ENCODE data around the gene IL2RA. TPM values are rescaled to one million over a fixed set of nuclear protein-coding genes. Genes with fewer than 3 reads are reported as not detected.
"Not testable (repeated sequence)": the region's sequence is repeated elsewhere in the genome, so short reads cannot be mapped to it uniquely, and the experiment has no call there.

The IL2RA gene
- total and polyA plus RNA-seq, 4 donors = 0.33 to 4.2 (median 3.3) TPM

- ATAC-seq (ENCODE audit: low FRiP score) = peak; percentile 72
- no peak for DNase-seq
- H3K36me3 ChIP-seq (ENCODE audit: control insufficient read depth in 1 of 2, insufficient read depth in 2 of 2, low read length in 1 of 2) = no peaks in the 10 kb centered on the region
- no peaks in the 10 kb centered on the region for H3K4me1 ChIP-seq (ENCODE audit: control insufficient read depth in 1 of 2, insufficient read depth in 2 of 2, low read length in 2 of 2)
- intact Hi-C loops (cut with DNase I) = no loop called here
- no peaks in the 10 kb centered on the region for H3K27me3 ChIP-seq (ENCODE audit: control insufficient read depth in 1 of 2, insufficient read depth in 2 of 2, low read length in 1 of 2)
- H3K27ac ChIP-seq (ENCODE audit: low read depth in 1 of 2, low read length in 2 of 2) = no peak overlapping the region
- H3K9me3 ChIP-seq (ENCODE audit: control insufficient read depth, low read length) = no peaks in the 10 kb centered on the region
- no peak overlapping the region for H3K4me3 ChIP-seq (ENCODE audit: low read length in 2 of 2)
- 81% methylated on average over 4 of the region's 4 CpGs for WGBS, 2 donors
Observed at GRCh38 chr10:6065835-6066234, 3.7 kb upstream of the IL2RA start.

DNA sequence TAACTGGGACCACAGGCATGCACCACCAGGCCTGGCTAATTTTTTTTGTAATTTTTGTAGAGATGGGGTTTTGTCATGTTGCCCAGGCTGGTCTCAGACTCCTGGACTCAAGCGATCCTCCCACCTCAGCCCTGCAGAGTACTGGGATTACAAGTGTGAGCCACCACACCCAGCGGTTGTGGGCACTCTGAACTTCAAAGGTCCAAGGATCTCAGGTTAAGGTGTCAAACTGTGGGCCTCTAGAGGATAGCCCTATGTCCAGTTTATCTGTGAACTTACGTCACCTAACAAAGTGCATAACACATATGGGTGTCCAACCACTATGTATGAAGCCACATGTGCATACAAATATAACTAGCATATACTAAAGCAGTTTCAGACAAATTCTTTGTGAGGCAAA is 3.2 kb upstream of the IL2RA start:
- no peaks in the 10 kb centered on the region for H3K27me3 ChIP-seq (ENCODE audit: control insufficient read depth in 1 of 2, insufficient read depth in 2 of 2, low read length in 1 of 2)
- WGBS, 2 donors = 87 to 90% methylated on average over 3 of the region's 3 CpGs
- DNase-seq = no peak
- no peak overlapping the region for H3K4me3 ChIP-seq (ENCODE audit: low read length in 2 of 2)
- H3K9me3 ChIP-seq (ENCODE audit: control insufficient read depth, low read length) = no peaks in the 10 kb centered on the region
- no peak for ATAC-seq (ENCODE audit: low FRiP score)
- no peaks in the 10 kb centered on the region for H3K36me3 ChIP-seq (ENCODE audit: control insufficient read depth in 1 of 2, insufficient read depth in 2 of 2, low read length in 1 of 2)
- H3K4me1 ChIP-seq (ENCODE audit: control insufficient read depth in 1 of 2, insufficient read depth in 2 of 2, low read length in 2 of 2) = no peaks in the 10 kb centered on the region
- intact Hi-C loops (cut with DNase I) = no loop called here
- H3K27ac ChIP-seq (ENCODE audit: low read depth in 1 of 2, low read length in 2 of 2) = no peak overlapping the region

DNA sequence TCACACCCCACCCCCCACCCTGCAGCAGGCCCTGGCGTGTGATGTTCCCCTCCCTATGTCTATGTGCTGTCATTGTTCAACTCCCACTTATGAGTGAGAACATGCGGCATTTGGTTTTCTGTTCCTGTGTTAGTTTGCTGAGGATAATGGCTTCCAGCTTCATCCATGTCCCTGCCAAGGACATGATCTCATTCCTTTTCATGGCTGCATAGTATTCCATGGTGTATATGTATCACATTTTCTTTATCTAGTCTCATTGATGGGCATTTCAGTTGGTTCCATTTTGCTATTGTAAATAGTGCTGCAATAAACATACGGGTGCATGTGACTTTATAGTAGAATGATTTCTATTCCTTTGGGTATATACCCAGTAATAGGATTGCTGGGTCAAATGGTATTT is 2.6 kb upstream of the IL2RA start:
- intact Hi-C loops (cut with DNase I); DNase-seq; H3K4me1 ChIP-seq (ENCODE audit: control insufficient read depth in 1 of 2, insufficient read depth in 2 of 2, low read length in 2 of 2); H3K36me3 ChIP-seq (ENCODE audit: control insufficient read depth in 1 of 2, insufficient read depth in 2 of 2, low read length in 1 of 2); H3K27ac ChIP-seq (ENCODE audit: low read depth in 1 of 2, low read length in 2 of 2); H3K4me3 ChIP-seq (ENCODE audit: low read length in 2 of 2); ATAC-seq (ENCODE audit: low FRiP score); H3K27me3 ChIP-seq (ENCODE audit: control insufficient read depth in 1 of 2, insufficient read depth in 2 of 2, low read length in 1 of 2); H3K9me3 ChIP-seq (ENCODE audit: control insufficient read depth, low read length): not testable (repeated sequence)
- WGBS, 2 donors = 92 to 94% methylated on average over 3 of the region's 3 CpGs

DNA sequence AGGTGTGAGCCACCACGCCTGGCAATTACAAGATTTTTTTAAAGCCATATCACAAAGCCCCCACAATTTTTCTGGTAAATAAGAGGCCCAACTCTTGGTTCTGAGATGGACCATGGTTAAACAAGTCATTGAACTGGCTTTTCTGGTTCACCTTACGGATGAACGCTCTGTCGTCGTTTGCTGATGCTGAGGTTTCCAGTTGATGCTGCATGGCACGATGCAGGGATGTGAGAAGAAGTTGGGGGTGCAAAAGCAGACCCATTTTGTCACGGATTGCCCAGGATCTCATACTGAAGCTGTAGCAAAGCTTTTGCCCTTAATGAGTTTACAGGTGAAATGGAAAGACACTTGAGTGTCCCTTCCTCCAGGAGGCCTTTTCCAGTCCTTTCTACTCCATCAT is 2.0 kb upstream of the IL2RA start:
- no peak overlapping the region for H3K27ac ChIP-seq (ENCODE audit: low read depth in 1 of 2, low read length in 2 of 2)
- no peaks in the 10 kb centered on the region for H3K9me3 ChIP-seq (ENCODE audit: control insufficient read depth, low read length)
- ATAC-seq (ENCODE audit: low FRiP score) = no peak
- H3K4me3 ChIP-seq (ENCODE audit: low read length in 2 of 2) = no peak overlapping the region
- 92% methylated on average over 7 of the region's 7 CpGs for WGBS, 2 donors
- H3K4me1 ChIP-seq (ENCODE audit: control insufficient read depth in 1 of 2, insufficient read depth in 2 of 2, low read length in 2 of 2) = no peaks in the 10 kb centered on the region
- no peaks in the 10 kb centered on the region for H3K27me3 ChIP-seq (ENCODE audit: control insufficient read depth in 1 of 2, insufficient read depth in 2 of 2, low read length in 1 of 2)
- DNase-seq = no peak
- intact Hi-C loops (cut with DNase I) = no loop called here
- no peaks in the 10 kb centered on the region for H3K36me3 ChIP-seq (ENCODE audit: control insufficient read depth in 1 of 2, insufficient read depth in 2 of 2, low read length in 1 of 2)

DNA sequence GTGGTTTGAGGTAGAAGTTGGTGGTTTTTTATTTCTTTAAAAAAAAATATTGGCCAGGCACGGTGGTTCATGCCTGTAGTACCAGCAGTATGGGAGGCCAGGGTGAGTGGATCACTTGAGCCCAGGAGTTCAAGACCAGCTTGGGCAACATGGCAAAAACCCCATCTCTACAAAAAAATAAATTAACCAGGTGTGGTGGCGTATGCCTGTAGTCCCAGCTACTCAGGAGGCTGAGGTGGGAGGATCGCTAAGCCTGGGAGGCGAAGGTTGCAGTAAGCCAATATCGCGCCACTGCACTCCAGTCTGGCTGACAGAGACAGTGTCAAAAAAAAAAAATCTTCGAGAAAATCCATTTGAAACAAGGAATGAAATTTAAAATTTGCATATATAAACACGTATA is 1.1 kb downstream of the IL2RA start:
- 89% methylated on average over 8 of the region's 8 CpGs for WGBS, 2 donors
- Histone ChIP-seq H3K9me3 (ENCODE audit: control insufficient read depth, low read length) (no peaks in the 10 kb centered on the region), H3K27ac (ENCODE audit: low read depth in 1 of 2, low read length in 2 of 2) (no peak overlapping the region), H3K4me1 (ENCODE audit: control insufficient read depth in 1 of 2, insufficient read depth in 2 of 2, low read length in 2 of 2) (no peaks in the 10 kb centered on the region), H3K36me3 (ENCODE audit: control insufficient read depth in 1 of 2, insufficient read depth in 2 of 2, low read length in 1 of 2) (no peaks in the 10 kb centered on the region), H3K4me3 (ENCODE audit: low read length in 2 of 2) (no peak overlapping the region), H3K27me3 (ENCODE audit: control insufficient read depth in 1 of 2, insufficient read depth in 2 of 2, low read length in 1 of 2) (no peaks in the 10 kb centered on the region)
- no peak for ATAC-seq (ENCODE audit: low FRiP score)
- intact Hi-C loops (cut with DNase I) = no loop called here
- DNase-seq = no peak

- no peak overlapping the region for H3K27ac ChIP-seq (ENCODE audit: low read depth in 1 of 2, low read length in 2 of 2)
- ATAC-seq (ENCODE audit: low FRiP score) = no peak
- no peaks in the 10 kb centered on the region for H3K9me3 ChIP-seq (ENCODE audit: control insufficient read depth, low read length)
- WGBS, 2 donors = 58 to 66% methylated on average over 2 of the region's 2 CpGs
- no peak for DNase-seq
- H3K27me3 ChIP-seq (ENCODE audit: control insufficient read depth in 1 of 2, insufficient read depth in 2 of 2, low read length in 1 of 2) = no peaks in the 10 kb centered on the region
- H3K36me3 ChIP-seq (ENCODE audit: control insufficient read depth in 1 of 2, insufficient read depth in 2 of 2, low read length in 1 of 2) = no peaks in the 10 kb centered on the region
- no peak overlapping the region for H3K4me3 ChIP-seq (ENCODE audit: low read length in 2 of 2)
- no peaks in the 10 kb centered on the region for H3K4me1 ChIP-seq (ENCODE audit: control insufficient read depth in 1 of 2, insufficient read depth in 2 of 2, low read length in 2 of 2)
- intact Hi-C loops (cut with DNase I) = no loop called here
Observed at GRCh38 chr10:6059506-6059905, 2.7 kb downstream of the IL2RA start.

DNA sequence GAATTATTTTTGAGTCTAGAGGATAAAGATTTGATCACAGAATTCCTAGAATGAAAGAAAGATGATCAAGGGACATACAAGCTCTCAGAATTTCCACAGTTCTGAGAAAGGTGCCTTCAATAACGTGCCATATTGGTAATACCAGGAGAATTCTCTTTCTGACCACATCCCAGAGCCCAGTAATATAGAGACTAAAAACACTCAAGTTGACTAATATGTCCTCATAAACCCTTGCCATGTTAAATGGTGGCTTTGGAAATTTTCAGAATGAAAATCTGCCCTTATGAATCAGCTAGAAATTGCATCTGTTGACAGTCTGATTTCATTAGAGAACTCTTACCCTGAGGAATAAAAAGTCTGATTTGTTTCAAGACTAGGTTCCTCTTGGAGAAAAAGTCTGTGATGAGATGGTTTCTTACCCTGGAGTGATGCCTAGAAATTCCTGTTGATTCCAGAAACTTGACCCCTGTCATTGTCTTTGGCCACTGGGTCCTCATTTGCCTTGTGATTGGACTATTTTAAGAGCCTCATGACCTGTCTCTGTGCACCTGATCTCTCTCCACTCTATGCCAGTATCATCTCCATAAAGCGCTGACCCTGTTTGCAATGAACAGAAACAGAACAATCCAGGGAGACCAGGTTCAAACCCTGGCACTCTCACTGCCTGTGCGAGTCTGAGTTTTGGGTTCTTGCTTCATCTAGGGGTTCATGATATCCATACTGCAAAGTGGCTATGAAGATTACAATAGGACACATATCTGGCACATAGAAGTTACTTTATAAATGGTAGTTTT is 3.3 kb downstream of the IL2RA start:
- intact Hi-C loops (cut with DNase I) = no loop called here
- 87 to 91% methylated on average over 3 of the region's 3 CpGs for WGBS, 2 donors
- no peaks in the 10 kb centered on the region for H3K27me3 ChIP-seq (ENCODE audit: control insufficient read depth in 1 of 2, insufficient read depth in 2 of 2, low read length in 1 of 2)
- no peak overlapping the region for H3K27ac ChIP-seq (ENCODE audit: low read depth in 1 of 2, low read length in 2 of 2)
- no peaks in the 10 kb centered on the region for H3K4me1 ChIP-seq (ENCODE audit: control insufficient read depth in 1 of 2, insufficient read depth in 2 of 2, low read length in 2 of 2)
- DNase-seq (no peak), ATAC-seq (ENCODE audit: low FRiP score) (no peak)
- H3K4me3 ChIP-seq (ENCODE audit: low read length in 2 of 2) = no peak overlapping the region
- H3K36me3 ChIP-seq (ENCODE audit: control insufficient read depth in 1 of 2, insufficient read depth in 2 of 2, low read length in 1 of 2) = no peaks in the 10 kb centered on the region
- H3K9me3 ChIP-seq (ENCODE audit: control insufficient read depth, low read length) = no peaks in the 10 kb centered on the region

DNA sequence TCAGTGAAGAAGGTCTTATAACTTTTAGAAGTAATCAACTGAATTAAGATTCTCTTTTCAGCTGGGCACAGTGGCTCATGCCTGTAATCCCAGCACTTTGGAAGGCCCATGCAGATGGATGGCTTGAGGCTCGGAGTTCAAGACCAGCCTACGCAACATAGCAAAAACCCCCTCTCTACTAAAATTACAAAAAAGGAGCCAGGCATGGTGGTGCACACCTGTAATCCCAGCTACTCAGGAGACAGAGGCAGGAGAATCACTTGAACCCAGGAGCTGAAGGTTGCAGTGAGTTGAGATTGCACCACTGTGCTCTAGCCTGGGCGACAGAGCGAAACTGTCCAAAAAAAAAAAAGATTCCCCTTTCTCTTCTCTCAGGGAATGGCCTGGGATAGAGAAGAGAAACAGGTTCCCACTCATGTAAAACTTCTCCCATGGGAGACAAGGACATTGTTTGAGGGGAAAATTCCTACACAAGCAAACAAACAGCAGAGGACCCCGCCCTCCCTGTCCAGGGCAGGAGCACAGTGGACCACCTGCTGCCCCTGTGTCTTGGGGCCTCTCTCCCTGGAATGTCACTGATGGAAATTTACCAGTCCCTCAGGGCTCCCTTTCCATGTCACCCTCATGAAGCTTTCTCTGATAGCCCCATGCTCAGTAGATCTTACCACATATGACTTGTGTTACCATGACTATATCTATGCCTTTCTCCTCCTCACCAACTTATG is 5.6 kb downstream of the IL2RA start:
- intact Hi-C loops (cut with DNase I) = no loop called here
- Histone ChIP-seq H3K27me3 (ENCODE audit: control insufficient read depth in 1 of 2, insufficient read depth in 2 of 2, low read length in 1 of 2) (no peaks in the 10 kb centered on the region), H3K4me1 (ENCODE audit: control insufficient read depth in 1 of 2, insufficient read depth in 2 of 2, low read length in 2 of 2) (no peaks in the 10 kb centered on the region), H3K36me3 (ENCODE audit: control insufficient read depth in 1 of 2, insufficient read depth in 2 of 2, low read length in 1 of 2) (no peaks in the 10 kb centered on the region), H3K4me3 (ENCODE audit: low read length in 2 of 2) (no peak overlapping the region), H3K9me3 (ENCODE audit: control insufficient read depth, low read length) (no peaks in the 10 kb centered on the region), H3K27ac (ENCODE audit: low read depth in 1 of 2, low read length in 2 of 2) (no peak overlapping the region)
- no peak for ATAC-seq (ENCODE audit: low FRiP score)
- no peak for DNase-seq
- WGBS, 2 donors = 89 to 92% methylated on average over 5 of the region's 5 CpGs

DNA sequence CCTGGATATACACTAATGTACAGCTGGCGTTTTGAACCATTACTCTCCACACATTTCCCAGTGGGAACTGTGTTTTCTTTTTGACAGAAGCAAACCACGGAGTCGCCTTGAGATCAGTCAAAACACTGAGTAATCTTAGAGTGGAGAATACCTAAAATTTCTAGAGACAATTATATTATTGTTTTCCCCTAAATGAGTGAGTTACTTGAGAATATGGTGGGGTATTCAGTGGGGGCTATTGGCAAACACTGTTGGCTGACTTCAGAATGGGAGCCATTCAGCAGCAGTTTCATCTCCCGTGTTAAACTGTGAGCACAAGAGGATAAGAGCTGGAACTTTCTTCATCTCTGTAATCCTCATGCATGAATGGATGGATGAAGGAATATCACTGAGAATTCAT is 6.2 kb downstream of the IL2RA start:
- ATAC-seq (ENCODE audit: low FRiP score) (no peak), DNase-seq (no peak)
- intact Hi-C loops (cut with DNase I) = no loop called here
- no peak overlapping the region for H3K27ac ChIP-seq (ENCODE audit: low read depth in 1 of 2, low read length in 2 of 2)
- 33 to 53% methylated on average over 4 of the region's 4 CpGs for WGBS, 2 donors
- H3K4me1 ChIP-seq (ENCODE audit: control insufficient read depth in 1 of 2, insufficient read depth in 2 of 2, low read length in 2 of 2) = no peaks in the 10 kb centered on the region
- H3K27me3 ChIP-seq (ENCODE audit: control insufficient read depth in 1 of 2, insufficient read depth in 2 of 2, low read length in 1 of 2) = no peaks in the 10 kb centered on the region
- no peaks in the 10 kb centered on the region for H3K36me3 ChIP-seq (ENCODE audit: control insufficient read depth in 1 of 2, insufficient read depth in 2 of 2, low read length in 1 of 2)
- no peaks in the 10 kb centered on the region for H3K9me3 ChIP-seq (ENCODE audit: control insufficient read depth, low read length)
- no peak overlapping the region for H3K4me3 ChIP-seq (ENCODE audit: low read length in 2 of 2)

Measured in aorta (tissue), 5 donors.